K562 (cell line): ENCODE data around the gene NDUFC2. TPM values are rescaled to one million over a fixed set of nuclear protein-coding genes. Genes with fewer than 3 reads are reported as not detected.

ENCODE experiments used
- ATF1 ChIP-seq, 2 experiments: fragments of 450-650 bp in 1 of 2; IDR thresholded peaks; 2 replicates each; pipeline ENCODE4 v1.6.1; 2016; ENCODE audit warnings: missing compliant biosample characterization in 1 of 2, missing genetic modification characterization in 1 of 2
- BDP1 ChIP-seq: IDR thresholded peaks from 3 replicates; pipeline ENCODE4 v1.6.1; 2011; ENCODE audit not compliant: insufficient read length, insufficient read depth
- BHLHE40 ChIP-seq: IDR thresholded peaks from 2 replicates; pipeline ENCODE4 v1.6.1; 2011; ENCODE audit warnings: low read length, improper control_type of control experiment
- CHD1 ChIP-seq: fragments of 200-600 bp; sonication (generic); IDR thresholded peaks from one replicate; pipeline ENCODE4 v1.6.1; 2012; ENCODE audit warnings: mild to moderate bottlenecking, moderate library complexity, low read length, inconsistent platforms
- CSDE1 ChIP-seq, 2 experiments: fragments of 450-650 bp; IDR thresholded peaks; 2 replicates each; pipeline ENCODE4 v1.6.1; 2016; ENCODE audit warnings: mild to moderate bottlenecking in 1 of 2
- GABPB2 ChIP-seq: fragments of 250-450 bp; sonication (Bioruptor Pico); conservative IDR thresholded peaks from 2 replicates; pipeline ENCODE4 v1.5.1; 2021; ENCODE audit warnings: mild to moderate bottlenecking
- GATAD2A ChIP-seq: fragments of 450-650 bp; IDR thresholded peaks from 2 replicates; pipeline ENCODE4 v1.6.1; 2017
- GMEB1 ChIP-seq: fragments of 250-450 bp; sonication (Bioruptor Pico); IDR thresholded peaks from 2 replicates; pipeline ENCODE4 v1.4.0; 2020; ENCODE audit warnings: mild to moderate bottlenecking
- KAT2B ChIP-seq: IDR thresholded peaks from one replicate; pipeline ENCODE4 v1.6.1; 2012; ENCODE audit warnings: low read depth, mild to moderate bottlenecking, control low read depth, inconsistent platforms, low read length, moderate library complexity
- L3MBTL2 ChIP-seq: fragments of 450-650 bp; IDR thresholded peaks from 2 replicates; pipeline ENCODE4 v1.6.1; 2016; ENCODE audit warnings: mild to moderate bottlenecking, moderate library complexity
- NFYB ChIP-seq: IDR thresholded peaks from 2 replicates; pipeline ENCODE4 v1.6.1; 2011; ENCODE audit warnings: mild to moderate bottlenecking, moderate library complexity; ENCODE audit not compliant: insufficient read length; ENCODE audit errors: extremely low read depth
- PBX2 ChIP-seq, 2 experiments: IDR thresholded peaks in 1 of 2; conservative IDR thresholded peaks in 1 of 2; 2 replicates each; pipeline ENCODE4 v1.6.1; 2016; ENCODE audit warnings: low read depth in 2 of 2, mild to moderate bottlenecking in 1 of 2, missing compliant biosample characterization in 1 of 2, missing genetic modification characterization in 1 of 2, moderate library complexity in 1 of 2
- POLR2AphosphoS2 ChIP-seq: IDR thresholded peaks from 2 replicates; pipeline ENCODE4 v1.6.1; 2012; ENCODE audit warnings: low read length, improper control_type of control experiment
- PPARD ChIP-seq: fragments of 250-450 bp; sonication (Bioruptor Pico); IDR thresholded peaks from 2 replicates; pipeline ENCODE4 v1.8.0; 2022; ENCODE audit warnings: inconsistent platforms, mild to moderate bottlenecking, moderate library complexity
- RCOR1 ChIP-seq, 2 experiments: IDR thresholded peaks; 2 replicates each; pipeline ENCODE4 v1.6.1; 2012; ENCODE audit warnings: low read depth in 2 of 2, low read length in 2 of 2, borderline replicate concordance in 1 of 2, improper control_type of control experiment in 1 of 2
- TOE1 ChIP-seq, 2 experiments: fragments of 450-650 bp in 1 of 2; sonication (generic) in 1 of 2; formaldehyde crosslinking in 1 of 2; IDR thresholded peaks; 2 replicates each; pipeline versions ENCODE4 v1.7.1 to v1.8.0; 2016 to 2022; ENCODE audit warnings: borderline replicate concordance in 2 of 2, mild to moderate bottlenecking in 2 of 2, antibody characterized with exemption in 1 of 2, inconsistent platforms in 1 of 2, low read depth in 1 of 2, missing genetic modification reagents in 1 of 2, moderate library complexity in 1 of 2
- TSC22D4 ChIP-seq: fragments of 450-650 bp; IDR thresholded peaks from 2 replicates; pipeline ENCODE4 v1.6.1; 2016; ENCODE audit warnings: missing genetic modification characterization, missing biosample characterization, control low read depth
- ZNF444 ChIP-seq: fragments of 250-450 bp; sonication (Bioruptor Pico); IDR thresholded peaks from 2 replicates; pipeline ENCODE4 v1.4.0; 2020; ENCODE audit warnings: mild to moderate bottlenecking, moderate library complexity
- ZNF445 ChIP-seq: fragments of 250-450 bp; sonication (Bioruptor Pico); IDR thresholded peaks from 2 replicates; pipeline ENCODE4 v1.4.0; 2020; ENCODE audit warnings: low read depth, mild to moderate bottlenecking, moderate library complexity
- ZSCAN29 ChIP-seq: fragments of 450-650 bp; IDR thresholded peaks from 2 replicates; pipeline ENCODE4 v1.6.1; 2017
- polyA plus RNA-seq, 8 experiments: library from polyadenylated mRNA; depleted of rRNA in 4 of 8; stranded (reverse) in 5 of 8; unstranded in 3 of 8; fragments of >200 nt; fragmentation: Nextera tagmentation in 2 of 8; fragmentation: Illumina TruSeq in 1 of 8; extraction: Ambion mirVana in 2 of 8; extraction: Trizol in 1 of 8; gene quantifications; 2 replicates each; pipeline versions ENCODE4 v1.2.1 to v1.2.3, GENCODE V29; 2011 to 2014; ENCODE audit warnings: inconsistent platforms in 1 of 8, missing spikeins in 1 of 8
- total RNA-seq, 7 experiments: library from RNA; depleted of rRNA in 6 of 7; stranded (reverse); fragments of >200 nt in 6 of 7; fragmentation: Illumina TruSeq in 2 of 7; extraction: Trizol in 2 of 7; gene quantifications; 2 replicates each; pipeline versions ENCODE4 v1.2.1 to v1.2.3, GENCODE V29; 2011 to 2021; ENCODE audit warnings: low replicate concordance in 1 of 7
- TF ChIP-seq, protein P1 (sequence below): fragments of 450-650 bp; formaldehyde crosslinking; IDR thresholded peaks from 2 replicates; pipeline ENCODE4 v1.4.0; 2022; ENCODE audit warnings: missing genetic modification characterization
- TF ChIP-seq, protein P2 (sequence below): IDR thresholded peaks from 3 replicates; pipeline ENCODE4 v1.6.1; 2011; ENCODE audit warnings: borderline replicate concordance, mild to moderate bottlenecking; ENCODE audit not compliant: insufficient read length, insufficient read depth

The NDUFC2 gene
- total and polyA plus RNA-seq, 9 of the 15 experiments (the other 6 are each of a cell fraction or from before 2014, with no cell fraction given) = 168 to 1,119 (median 442) TPM

DNA sequence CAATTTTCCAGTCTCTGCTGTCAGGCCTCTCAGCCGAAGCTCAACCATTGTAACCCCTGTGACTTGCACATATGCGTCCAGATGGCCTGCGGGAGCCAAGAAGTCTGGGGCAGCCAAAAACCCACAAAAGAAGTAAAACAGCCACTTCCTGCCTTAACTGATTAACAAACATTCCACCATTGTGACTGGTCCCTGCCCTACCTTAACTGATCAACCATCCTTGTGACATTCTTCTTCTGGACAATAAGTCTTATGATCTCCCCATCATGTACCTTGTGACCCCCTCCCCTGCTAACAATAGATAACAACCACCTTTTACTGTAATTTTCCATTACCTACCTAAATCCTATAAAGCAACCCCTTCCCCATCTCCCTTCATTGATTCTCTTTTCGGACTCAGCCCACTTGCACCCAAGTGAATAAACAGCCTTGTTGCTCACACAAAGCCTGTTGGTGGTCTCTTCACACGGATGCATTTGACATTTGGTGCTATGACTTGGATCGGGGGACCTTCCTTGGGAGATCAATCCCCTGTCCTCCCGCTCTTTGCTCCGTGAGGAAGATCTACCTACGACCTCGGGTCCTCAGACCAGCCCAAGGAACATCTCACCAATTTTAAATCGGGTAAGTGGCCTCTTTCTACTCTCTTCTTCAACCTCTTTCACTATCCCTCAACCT is 1.3 kb upstream of the NDUFC2 start (continued):
- TF ChIP-seq PBX2 (CRISPR knock-in tag; IDR thresholded peaks at IDR 0.05; ENCODE audit: low read depth) = no peak
- TF ChIP-seq PBX2 (tag; conservative IDR thresholded peaks at IDR 0.05; ENCODE audit: low read depth) = no peak
- TF ChIP-seq CHD1 = no peak
- TF ChIP-seq PPARD (CRISPR knock-in tag) = no peak
- TF ChIP-seq TOE1 (IDR thresholded peaks at IDR 0.05; ENCODE audit: borderline replicate concordance) = peak; percentile 72; the same call in 1 of the 2 replicates
- no peak for TF ChIP-seq TOE1 (CRISPR knock-in tag; IDR thresholded peaks at IDR 0.05; ENCODE audit: borderline replicate concordance, low read depth)
- no peak for TF ChIP-seq ZNF444 (CRISPR knock-in tag)
- peak in 1 of 2 experiments; percentile 54; a peak in 2 of 4 replicates for TF ChIP-seq RCOR1 (IDR thresholded peaks at IDR 0.05; ENCODE audit: borderline replicate concordance in 1 of 2, low read depth in 2 of 2, low read length in 2 of 2)
- TF ChIP-seq KAT2B = no peak
- TF ChIP-seq BHLHE40 = no peak
- TF ChIP-seq ZSCAN29 = no peak
- no peak for TF ChIP-seq POLR2AphosphoS2
- TF ChIP-seq, protein P1, sequence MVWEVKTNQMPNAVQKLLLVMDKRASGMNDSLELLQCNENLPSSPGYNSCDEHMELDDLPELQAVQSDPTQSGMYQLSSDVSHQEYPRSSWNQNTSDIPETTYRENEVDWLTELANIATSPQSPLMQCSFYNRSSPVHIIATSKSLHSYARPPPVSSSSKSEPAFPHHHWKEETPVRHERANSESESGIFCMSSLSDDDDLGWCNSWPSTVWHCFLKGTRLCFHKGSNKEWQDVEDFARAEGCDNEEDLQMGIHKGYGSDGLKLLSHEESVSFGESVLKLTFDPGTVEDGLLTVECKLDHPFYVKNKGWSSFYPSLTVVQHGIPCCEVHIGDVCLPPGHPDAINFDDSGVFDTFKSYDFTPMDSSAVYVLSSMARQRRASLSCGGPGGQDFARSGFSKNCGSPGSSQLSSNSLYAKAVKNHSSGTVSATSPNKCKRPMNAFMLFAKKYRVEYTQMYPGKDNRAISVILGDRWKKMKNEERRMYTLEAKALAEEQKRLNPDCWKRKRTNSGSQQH = no peak
- no peak for TF ChIP-seq BDP1
- no peak for TF ChIP-seq ATF1 (CRISPR knock-in tag; IDR thresholded peaks at IDR 0.05)
- no peak for TF ChIP-seq ATF1 (tag; IDR thresholded peaks at IDR 0.05)
- TF ChIP-seq L3MBTL2 = peak; percentile 66; the same call in 1 of the 2 replicates
- TF ChIP-seq GABPB2 (CRISPR knock-in tag) = no peak
- TF ChIP-seq, protein P2, sequence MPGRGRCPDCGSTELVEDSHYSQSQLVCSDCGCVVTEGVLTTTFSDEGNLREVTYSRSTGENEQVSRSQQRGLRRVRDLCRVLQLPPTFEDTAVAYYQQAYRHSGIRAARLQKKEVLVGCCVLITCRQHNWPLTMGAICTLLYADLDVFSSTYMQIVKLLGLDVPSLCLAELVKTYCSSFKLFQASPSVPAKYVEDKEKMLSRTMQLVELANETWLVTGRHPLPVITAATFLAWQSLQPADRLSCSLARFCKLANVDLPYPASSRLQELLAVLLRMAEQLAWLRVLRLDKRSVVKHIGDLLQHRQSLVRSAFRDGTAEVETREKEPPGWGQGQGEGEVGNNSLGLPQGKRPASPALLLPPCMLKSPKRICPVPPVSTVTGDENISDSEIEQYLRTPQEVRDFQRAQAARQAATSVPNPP = no peak
- TF ChIP-seq GATAD2A = no peak
- no peak for TF ChIP-seq ZNF445
- no peak for TF ChIP-seq TSC22D4 (tag)
- no peak for TF ChIP-seq CSDE1 (IDR thresholded peaks at IDR 0.05)
- TF ChIP-seq NFYB = no peak
- no peak for TF ChIP-seq GMEB1 (CRISPR knock-in tag)
